Loucy (cell line): Measurements from ENCODE around the gene AAGAB.

ENCODE experiments used
- H2AFZ ChIP-seq: fragments of 200-600 bp; sonication (generic); 2 replicates; pipeline ENCODE4 v1.6.0; 2016; ENCODE audit warnings: antibody characterized with exemption, mild to moderate bottlenecking, low read length, moderate library complexity
- H3F3A ChIP-seq: fragments of 200-600 bp; 2 replicates; pipeline ENCODE4 v1.6.0; 2016; ENCODE audit warnings: antibody characterized with exemption, low read depth, mild to moderate bottlenecking
- H3K27me3 ChIP-seq: fragments of 200-600 bp; sonication (generic); 2 replicates; pipeline ENCODE4 v1.6.1; 2014; ENCODE audit warnings: low read length, mild to moderate bottlenecking; ENCODE audit not compliant: insufficient read depth, poor library complexity, severe bottlenecking
- H3K36me3 ChIP-seq: fragments of 200-600 bp; sonication (generic); 2 replicates; pipeline ENCODE4 v1.6.1; 2016; ENCODE audit warnings: low read length; ENCODE audit not compliant: insufficient read depth
- H3K4me1 ChIP-seq: fragments of 200-600 bp; sonication (generic); 2 replicates; pipeline ENCODE4 v1.5.1; 2014; ENCODE audit warnings: low read length, mild to moderate bottlenecking; ENCODE audit not compliant: insufficient read depth, poor library complexity, severe bottlenecking
- H3K4me2 ChIP-seq: fragments of 200-600 bp; sonication (generic); 2 replicates; pipeline ENCODE4 v1.6.0; 2014; ENCODE audit warnings: antibody characterized with exemption, low read length, low read depth, mild to moderate bottlenecking; ENCODE audit not compliant: poor library complexity, severe bottlenecking
- H3K4me3 ChIP-seq: fragments of 200-600 bp; sonication (generic); 2 replicates; pipeline ENCODE4 v1.5.1; 2014; ENCODE audit warnings: low read length, mild to moderate bottlenecking, mixed read lengths; ENCODE audit not compliant: poor library complexity, severe bottlenecking
- H3K79me2 ChIP-seq: fragments of 200-600 bp; sonication (generic); 2 replicates; pipeline ENCODE4 v1.6.1; 2014; ENCODE audit warnings: low read length; ENCODE audit not compliant: insufficient read depth
- H3K9ac ChIP-seq: fragments of 200-600 bp; sonication (generic); 2 replicates; pipeline ENCODE4 v1.6.0; 2014; ENCODE audit warnings: mild to moderate bottlenecking, low read depth, low read length, moderate library complexity; ENCODE audit not compliant: poor library complexity, severe bottlenecking
- H3K9me2 ChIP-seq: fragments of 200-600 bp; sonication (generic); replicated peaks from 2 replicates; pipeline ENCODE4 v1.6.1; 2016; ENCODE audit warnings: low read depth, low read length, mixed read lengths
- H3K9me3 ChIP-seq: fragments of 200-600 bp; sonication (generic); 2 replicates; pipeline ENCODE4 v1.6.1; 2014; ENCODE audit warnings: mild to moderate bottlenecking, antibody characterized with exemption, low read length, low read depth; ENCODE audit not compliant: insufficient read depth
- H4K20me1 ChIP-seq: fragments of 200-600 bp; sonication (generic); 2 replicates; pipeline ENCODE4 v1.6.0; 2014; ENCODE audit warnings: antibody characterized with exemption, low read length, mild to moderate bottlenecking; ENCODE audit not compliant: insufficient read depth, poor library complexity, severe bottlenecking
- EZH2phosphoT487 ChIP-seq: fragments of 200-600 bp; IDR thresholded peaks from 2 replicates; pipeline ENCODE4 v1.6.1; 2018; ENCODE audit warnings: antibody characterized with exemption, mild to moderate bottlenecking, moderate library complexity, borderline replicate concordance
- TF ChIP-seq, protein P1 (sequence below): fragments of 200-600 bp; sonication (generic); conservative IDR thresholded peaks from 2 replicates; pipeline ENCODE4 v1.5.1; 2014; ENCODE audit warnings: mild to moderate bottlenecking, antibody characterized with exemption, low read length

Gene AAGAB

DNA sequence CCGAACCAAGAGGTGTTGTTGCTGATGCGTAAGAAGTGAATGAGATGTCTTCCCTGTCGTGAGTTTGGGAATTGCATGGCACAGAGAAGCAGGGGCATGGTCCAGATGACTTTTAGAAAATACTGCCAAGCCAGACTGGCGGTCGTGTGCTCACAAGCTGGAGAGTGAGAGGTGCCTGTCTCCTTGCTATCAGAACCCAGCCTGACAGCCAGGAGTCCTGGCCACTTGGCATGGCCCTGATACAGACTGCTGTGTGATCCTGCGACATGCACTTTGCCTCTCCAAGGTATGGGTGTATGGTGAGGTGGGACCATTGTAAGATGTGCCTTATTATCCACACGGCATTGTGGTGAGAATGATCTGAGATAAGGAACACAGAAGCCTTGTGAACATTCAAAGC lies 96.1 kb downstream of the AAGAB start:
- peaks cover 24% of the 10 kb centered on the region for H4K20me1 ChIP-seq
- no peaks in the 10 kb centered on the region for H3F3A ChIP-seq
- peak overlapping the region; percentile 52 for H3K9ac ChIP-seq
- H3K4me2 ChIP-seq: peak overlapping the region; percentile 61
- peaks cover 72% of the 10 kb centered on the region for H3K79me2 ChIP-seq
- no peak for TF ChIP-seq EZH2phosphoT487
- TF ChIP-seq, protein P1, sequence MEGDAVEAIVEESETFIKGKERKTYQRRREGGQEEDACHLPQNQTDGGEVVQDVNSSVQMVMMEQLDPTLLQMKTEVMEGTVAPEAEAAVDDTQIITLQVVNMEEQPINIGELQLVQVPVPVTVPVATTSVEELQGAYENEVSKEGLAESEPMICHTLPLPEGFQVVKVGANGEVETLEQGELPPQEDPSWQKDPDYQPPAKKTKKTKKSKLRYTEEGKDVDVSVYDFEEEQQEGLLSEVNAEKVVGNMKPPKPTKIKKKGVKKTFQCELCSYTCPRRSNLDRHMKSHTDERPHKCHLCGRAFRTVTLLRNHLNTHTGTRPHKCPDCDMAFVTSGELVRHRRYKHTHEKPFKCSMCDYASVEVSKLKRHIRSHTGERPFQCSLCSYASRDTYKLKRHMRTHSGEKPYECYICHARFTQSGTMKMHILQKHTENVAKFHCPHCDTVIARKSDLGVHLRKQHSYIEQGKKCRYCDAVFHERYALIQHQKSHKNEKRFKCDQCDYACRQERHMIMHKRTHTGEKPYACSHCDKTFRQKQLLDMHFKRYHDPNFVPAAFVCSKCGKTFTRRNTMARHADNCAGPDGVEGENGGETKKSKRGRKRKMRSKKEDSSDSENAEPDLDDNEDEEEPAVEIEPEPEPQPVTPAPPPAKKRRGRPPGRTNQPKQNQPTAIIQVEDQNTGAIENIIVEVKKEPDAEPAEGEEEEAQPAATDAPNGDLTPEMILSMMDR: no peak
- no peak overlapping the region for H2AFZ ChIP-seq
- H3K36me3 ChIP-seq: no peaks in the 10 kb centered on the region; the same call in 1 of the 2 replicates
- no peaks in the 10 kb centered on the region for H3K27me3 ChIP-seq
- H3K4me1 ChIP-seq: peaks cover 50% of the 10 kb centered on the region
- peak overlapping the region; percentile 41 for H3K4me3 ChIP-seq
- no peaks in the 10 kb centered on the region for H3K9me3 ChIP-seq
- H3K9me2 ChIP-seq: no peaks in the 10 kb centered on the region

DNA sequence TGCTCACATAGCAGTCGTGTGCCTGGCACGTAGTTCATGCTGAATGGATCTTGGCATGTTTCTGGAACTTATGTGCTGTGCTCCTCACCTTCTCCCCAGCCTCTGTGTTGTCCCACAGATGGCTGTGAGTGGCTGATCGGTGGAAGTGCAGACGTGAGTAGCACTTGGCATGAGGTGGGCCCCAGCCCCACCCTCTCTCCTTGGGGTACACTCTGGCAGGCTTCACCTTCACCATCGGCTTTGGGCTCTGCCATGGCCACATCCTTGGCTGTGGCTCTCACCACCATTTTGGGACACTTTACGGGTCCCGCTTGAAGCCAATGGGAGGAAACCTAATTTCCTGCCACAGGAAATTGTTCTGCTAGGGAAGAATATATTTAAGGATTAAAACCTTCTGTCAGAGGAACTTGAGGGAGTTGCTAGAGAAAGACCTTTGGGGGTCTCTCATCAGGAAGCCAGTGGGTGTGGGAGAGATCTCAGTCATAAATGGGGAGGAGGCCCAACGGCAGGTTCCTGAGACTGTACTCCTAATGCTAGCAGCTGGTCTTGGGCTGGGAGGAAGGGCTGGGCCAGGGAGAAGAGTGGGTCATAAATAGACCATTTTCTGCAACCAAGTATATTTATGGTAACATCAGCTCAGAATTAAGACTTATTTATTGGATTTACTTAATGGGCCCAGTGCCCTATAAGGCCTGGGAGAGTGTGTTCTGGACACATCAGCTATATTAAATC lies 96.8 kb downstream of the AAGAB start:
- TF ChIP-seq, protein P1: no peak
- no peak for TF ChIP-seq EZH2phosphoT487
- Histone ChIP-seq H3K36me3 (no peaks in the 10 kb centered on the region; the same call in 1 of the 2 replicates), H2AFZ (no peak overlapping the region), H4K20me1 (peaks cover 26% of the 10 kb centered on the region), H3F3A (no peaks in the 10 kb centered on the region), H3K9me3 (no peaks in the 10 kb centered on the region), H3K9ac (peak overlapping the region; percentile 52), H3K27me3 (no peaks in the 10 kb centered on the region), H3K4me3 (peak overlapping the region; percentile 41), H3K4me2 (peak overlapping the region; percentile 61), H3K4me1 (peaks cover 53% of the 10 kb centered on the region), H3K9me2 (no peaks in the 10 kb centered on the region), H3K79me2 (peaks cover 70% of the 10 kb centered on the region)

DNA sequence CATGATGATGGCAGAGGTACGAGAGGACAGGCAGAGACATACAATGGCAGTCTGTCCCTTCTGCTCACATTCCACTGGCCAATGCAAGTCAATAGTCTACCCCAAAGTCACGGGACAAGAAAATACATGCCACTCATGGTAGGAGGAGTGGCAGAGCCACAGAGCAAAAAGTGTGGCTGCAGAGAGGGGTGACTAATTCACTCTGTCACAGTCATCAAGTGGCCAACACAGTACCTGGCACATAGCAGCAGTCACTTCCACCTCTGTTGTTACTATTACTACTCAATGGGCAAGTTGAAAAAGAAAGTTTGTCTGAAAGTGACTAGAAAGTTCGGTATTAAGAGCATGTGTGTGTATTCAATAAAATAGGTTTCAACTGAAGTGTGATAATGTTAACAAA lies 97.6 kb downstream of the AAGAB start:
- H3K79me2 ChIP-seq: peaks cover 69% of the 10 kb centered on the region
- peaks cover 58% of the 10 kb centered on the region for H3K4me1 ChIP-seq
- H4K20me1 ChIP-seq: peaks cover 32% of the 10 kb centered on the region

More for the DNA sequence above, 97.6 kb downstream of the AAGAB start:
- H3K9me2 ChIP-seq: no peaks in the 10 kb centered on the region
- TF ChIP-seq, protein P1: no peak
- no peak for TF ChIP-seq EZH2phosphoT487
- no peaks in the 10 kb centered on the region; the same call in 1 of the 2 replicates for H3K36me3 ChIP-seq
- H3F3A ChIP-seq: 0 out of 2 replicates have a peak, but pooled peaks cover 2% of the 10 kb centered on the region
- H3K4me3 ChIP-seq: no peak overlapping the region
- no peaks in the 10 kb centered on the region for H3K9me3 ChIP-seq
- H2AFZ ChIP-seq: no peak overlapping the region
- no peak overlapping the region for H3K4me2 ChIP-seq
- H3K27me3 ChIP-seq: no peaks in the 10 kb centered on the region
- no peak overlapping the region for H3K9ac ChIP-seq
